Stimulated activated CD8-positive, alpha-beta memory T cell treated with anti-CD3 and anti-CD28 coated beads, Interleukin-4, amount 100 ng/mL, for 1 hour (primary cell): ENCODE data around the gene DMD.
"Not testable (repeated sequence)": the region's sequence is repeated elsewhere in the genome, so short reads cannot be mapped to it uniquely, and the experiment has no call there.

Experiments used
- DNase-seq, 2 donors: peaks; one replicate each; pipeline ENCODE4 v3.0.0-alpha.2; 2020; ENCODE audit warnings: low read depth in 2 of 2, low spot score in 1 of 2

DMD gene

DNA sequence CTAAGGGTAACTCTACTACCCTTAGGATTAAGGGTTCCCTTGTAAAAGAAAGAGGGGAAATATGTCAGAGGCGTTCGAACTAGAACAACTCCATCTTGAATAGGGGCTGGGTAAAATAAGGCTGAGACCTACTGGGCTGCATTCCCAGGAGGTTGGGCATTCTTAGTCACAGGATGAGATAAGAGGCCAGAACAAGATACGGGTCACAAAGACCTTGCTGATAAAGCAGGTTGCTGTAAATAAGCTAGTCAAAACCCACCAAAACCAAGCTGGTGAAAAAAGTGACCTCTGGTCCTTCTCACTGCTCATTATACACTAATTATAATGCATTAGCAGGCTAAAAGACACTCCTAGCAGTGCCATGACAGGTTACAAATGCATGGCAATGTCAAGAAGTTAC, 922.0 kb downstream of the DMD start:
- no peak for DNase-seq

DNA sequence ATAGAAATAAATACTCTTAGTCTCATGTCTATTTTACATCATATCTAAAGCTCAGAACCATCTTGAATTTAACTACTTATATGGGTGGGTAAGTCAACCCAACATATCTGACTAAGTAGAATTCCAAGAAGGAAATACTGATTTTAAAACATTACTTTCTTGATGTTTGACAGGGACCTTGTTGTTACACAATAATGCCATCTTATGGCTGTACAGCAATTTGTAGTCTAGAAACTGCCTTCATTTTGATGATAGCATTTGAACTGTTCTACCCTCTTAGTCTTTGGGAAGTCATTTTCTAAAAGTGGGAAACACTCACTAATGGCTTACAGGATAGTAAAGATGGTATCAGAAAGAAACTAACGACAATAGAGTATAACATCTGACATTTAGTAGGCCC, 929.5 kb downstream of the DMD start:
- no peak for DNase-seq

DNA sequence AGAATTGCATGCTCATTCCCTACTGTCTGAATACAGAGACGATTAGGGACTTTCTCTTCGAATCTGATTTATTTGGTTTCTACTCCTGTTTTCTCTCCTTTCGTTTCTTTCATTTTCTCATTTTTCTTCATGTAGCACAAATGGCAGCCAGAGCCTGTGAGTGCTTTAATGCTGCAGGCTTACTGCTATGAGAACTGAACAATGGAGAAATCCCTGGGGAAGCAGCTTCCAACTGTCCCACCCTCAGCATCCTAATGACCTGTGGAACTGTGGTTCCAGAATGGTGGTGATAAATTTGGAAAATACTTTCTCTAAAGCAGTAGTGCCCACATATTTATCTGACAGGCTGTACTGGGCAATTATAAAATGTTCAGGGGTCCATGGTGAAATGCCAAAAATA, 930.4 kb downstream of the DMD start:
- no peak for DNase-seq

DNA sequence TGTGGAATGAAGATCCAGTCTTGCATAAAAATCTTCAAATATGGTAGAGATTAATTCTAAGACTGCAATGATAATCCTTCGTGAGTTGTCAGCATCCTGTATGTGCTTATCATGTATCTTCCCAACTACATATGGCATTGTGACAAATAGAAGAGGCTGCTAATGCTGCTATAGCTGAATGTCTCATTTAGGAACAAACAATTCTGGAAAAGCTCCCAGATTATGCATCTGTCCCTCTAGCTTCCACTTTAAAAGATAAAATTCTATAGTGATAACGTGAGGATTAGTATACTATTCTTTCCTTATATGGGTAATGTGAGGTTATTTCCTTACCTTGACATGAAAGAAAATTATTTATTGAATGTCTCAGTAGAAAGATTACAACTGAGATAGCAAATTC, 930.9 kb downstream of the DMD start:
- no peak for DNase-seq

DNA sequence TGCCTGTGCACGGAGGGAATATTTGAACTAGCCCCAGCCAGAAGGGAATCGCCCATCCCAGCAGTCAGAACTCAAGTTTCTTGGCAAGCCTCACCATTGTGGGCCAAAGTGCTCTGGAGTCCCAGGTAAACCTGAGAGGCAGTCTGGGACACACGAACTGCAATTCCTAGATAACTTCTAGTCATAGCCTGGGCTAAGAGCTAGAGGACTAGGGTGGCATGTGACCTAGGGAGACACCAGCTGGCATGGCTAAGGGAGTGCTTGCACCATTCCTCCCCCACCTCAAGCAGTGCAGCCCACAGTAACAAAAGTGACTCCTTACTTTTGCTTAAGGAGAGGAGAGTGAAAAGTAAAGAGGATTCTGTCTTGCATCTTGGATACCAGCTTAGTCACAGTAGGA, 935.2 kb downstream of the DMD start:
- DNase-seq = no peak

DNA sequence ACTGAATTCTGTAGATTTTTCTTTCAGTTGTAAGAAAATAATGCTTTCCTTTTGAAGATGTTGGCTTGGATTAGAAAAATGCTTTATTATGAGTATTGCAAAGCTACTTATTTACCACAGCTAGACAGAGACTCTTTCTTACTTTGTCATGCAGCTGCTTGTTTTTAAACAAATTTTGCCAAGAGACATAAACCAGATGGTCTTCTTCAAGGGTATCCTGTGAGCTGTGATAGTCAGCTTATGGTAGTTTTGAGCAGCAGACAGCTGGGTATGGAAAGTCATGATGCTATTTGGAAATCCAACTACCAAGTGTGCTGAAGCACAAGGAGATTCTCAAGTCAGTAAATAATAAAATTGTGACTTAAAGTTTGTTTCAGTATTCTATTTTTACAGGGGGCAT, 941.5 kb downstream of the DMD start:
- DNase-seq = no peak

DNA sequence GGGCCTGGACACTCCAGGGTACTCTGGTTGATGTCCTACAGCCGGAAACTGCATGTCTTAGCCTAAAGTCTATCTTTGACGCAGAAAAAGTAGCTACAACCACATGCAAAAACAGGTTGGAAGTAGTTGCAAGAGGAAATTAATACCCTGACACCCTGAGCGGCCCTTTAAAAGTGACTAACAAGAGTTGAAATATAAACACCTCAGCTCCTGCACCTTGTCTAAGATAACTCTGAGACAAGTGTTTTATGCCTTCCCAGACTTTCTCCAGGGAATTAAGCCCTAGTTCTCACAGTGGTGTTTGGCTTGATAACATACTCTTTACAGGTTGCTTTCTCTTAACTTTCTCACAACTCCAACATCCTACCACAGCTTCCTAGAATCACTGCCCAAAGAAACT, 943.1 kb downstream of the DMD start:
- no peak for DNase-seq

DNA sequence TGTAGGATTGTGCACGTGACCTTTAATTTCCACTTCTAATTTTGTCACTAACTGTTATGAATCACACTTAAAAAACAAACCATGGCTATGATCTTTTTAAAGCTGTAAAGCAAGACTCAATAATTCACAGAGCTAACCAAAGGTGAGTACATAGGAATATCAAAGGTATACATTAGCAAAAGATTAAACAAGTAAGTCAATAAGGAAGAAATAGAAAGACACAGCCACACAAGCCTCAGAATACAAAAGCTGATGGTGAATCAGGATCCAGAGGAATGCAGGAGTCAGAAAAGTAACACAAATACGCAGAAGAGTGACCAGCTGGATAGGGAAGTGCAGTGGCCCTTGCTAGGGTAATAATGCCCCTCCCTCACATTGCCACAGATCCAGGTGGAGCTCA, 943.6 kb downstream of the DMD start:
- no peak for DNase-seq

DNA sequence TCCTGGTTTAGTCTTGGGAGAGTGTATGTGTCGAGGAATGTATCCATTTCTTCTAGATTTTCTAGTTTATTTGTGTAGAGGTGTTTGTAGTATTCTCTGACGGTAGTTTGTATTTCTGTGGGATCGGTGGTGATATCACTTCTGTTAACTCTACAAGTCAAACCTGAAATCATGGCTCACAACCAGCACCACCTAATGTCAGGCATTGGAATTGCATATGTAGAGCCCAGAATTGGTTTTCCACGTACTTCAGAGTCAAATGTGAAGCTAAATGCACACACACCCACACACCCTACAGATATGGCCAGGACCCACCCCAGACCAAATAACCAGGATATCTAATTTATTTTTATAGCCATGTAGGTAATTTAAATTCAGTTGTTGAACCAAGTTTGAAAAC, 964.7 kb downstream of the DMD start:
- DNase-seq = not testable (repeated sequence)

DNA sequence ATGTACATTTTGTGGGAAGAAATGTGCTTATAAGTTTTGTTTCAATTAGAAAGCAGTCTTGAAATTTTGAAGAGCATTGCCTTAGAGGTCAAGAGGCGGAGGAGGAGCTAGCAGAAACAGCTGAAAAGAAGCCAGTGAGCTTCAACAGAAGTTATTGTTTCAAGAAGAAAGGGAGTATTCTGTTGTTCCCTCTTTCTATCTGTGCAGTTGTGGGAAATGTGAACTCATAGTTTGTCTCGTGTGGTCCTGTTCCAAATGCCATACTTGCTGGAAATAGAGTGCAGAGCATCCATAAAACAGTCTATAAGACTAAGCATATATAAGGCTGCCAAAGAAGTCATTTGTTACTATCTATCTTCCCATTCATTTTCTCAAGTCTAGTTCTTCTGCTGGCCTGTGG, 1015.7 kb downstream of the DMD start:
- no peak for DNase-seq

DNA sequence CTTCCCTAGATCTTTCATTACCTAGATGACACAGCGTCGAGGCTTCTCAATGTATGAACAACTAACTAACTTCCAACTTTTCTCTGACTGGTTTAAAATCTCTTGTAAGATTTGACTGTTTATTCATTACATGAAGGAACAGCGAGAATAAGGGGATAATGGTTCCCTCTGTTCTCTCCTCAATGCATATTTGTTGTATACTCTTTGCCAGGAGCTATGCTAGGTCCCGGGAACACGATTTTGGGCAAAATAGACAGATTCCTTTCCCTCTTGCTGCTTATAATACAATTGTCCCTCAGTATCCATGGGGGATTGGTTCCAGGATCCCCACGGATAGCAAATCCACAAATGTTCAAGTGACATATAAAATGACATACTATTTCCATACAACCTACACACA, 1020.0 kb downstream of the DMD start:
- DNase-seq = no peak

DNA sequence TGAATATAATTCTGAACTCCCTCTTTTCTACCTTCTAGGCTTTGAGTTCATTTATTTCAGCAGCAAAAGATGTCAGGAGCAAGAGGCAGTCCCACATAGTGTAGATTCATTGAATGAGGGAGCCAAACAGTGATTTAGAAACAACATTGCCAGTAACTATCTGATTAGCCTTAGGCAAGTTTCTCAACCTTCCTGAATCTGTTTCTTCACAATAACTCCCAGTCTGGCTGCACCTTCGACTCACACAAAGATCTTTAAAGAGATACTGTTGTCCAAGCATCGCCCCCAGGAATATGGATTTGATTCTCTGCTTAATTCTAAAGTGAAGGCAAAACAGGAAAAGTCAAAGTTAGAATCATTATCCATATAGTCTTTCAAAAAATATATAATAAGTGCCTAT, 1026.2 kb downstream of the DMD start:
- no peak for DNase-seq

DNA sequence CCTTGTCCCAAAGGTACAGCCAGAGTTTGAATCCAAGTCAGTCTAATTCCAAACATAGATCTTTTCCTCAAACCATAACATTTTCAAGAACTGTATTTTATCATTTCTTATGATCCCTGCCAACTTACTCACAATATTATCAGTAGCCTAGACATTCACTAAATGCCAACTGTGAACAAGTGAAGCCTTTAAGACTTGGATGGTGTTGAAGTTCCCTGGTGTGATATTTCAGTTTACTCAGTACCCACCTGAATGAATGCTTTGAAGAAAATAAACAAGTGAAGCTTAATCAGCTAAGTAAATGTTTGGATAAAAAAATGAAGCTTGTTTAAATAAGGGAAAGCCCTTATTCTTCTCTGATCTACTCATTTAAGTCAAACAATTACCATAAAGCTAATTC, 1028.3 kb downstream of the DMD start:
- no peak for DNase-seq

DNA sequence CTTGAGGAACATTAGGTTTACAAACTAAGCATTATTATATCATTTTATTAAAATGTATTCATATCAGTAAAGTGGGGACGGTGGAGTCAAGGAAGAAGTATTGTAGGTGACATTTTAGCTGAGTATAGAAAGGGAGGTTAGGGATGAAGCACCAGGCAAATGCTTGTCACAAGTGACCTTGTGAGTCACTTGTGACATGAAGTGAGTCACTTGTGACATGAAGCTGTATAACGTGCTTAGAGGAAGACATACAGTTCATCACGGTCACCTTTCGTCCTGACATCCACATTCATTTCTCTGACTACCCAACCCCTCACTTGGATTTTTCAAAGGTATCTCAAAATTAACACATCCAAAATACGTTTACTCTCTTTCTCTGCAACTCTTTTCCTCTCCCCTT, 1034.8 kb downstream of the DMD start:
- no peak for DNase-seq

DNA sequence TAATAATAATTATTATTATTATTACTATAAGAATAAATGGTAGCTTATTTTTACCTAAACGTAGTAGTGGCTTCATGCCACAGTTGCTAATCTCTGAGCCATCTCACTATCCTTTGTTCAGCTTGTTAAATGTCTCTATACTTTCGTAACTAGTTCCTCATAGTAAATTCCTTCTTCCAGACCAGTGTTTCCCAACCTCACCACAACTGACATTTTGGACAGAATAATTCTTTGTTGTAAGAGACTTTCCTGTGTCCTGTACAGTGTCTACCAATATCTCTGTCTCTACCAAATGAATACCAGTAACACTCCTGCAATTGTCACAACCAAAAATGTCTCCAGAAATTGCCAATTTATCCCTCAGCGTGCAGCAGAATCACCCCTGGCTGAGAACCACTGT, 1040.9 kb downstream of the DMD start:
- DNase-seq = no peak

DNA sequence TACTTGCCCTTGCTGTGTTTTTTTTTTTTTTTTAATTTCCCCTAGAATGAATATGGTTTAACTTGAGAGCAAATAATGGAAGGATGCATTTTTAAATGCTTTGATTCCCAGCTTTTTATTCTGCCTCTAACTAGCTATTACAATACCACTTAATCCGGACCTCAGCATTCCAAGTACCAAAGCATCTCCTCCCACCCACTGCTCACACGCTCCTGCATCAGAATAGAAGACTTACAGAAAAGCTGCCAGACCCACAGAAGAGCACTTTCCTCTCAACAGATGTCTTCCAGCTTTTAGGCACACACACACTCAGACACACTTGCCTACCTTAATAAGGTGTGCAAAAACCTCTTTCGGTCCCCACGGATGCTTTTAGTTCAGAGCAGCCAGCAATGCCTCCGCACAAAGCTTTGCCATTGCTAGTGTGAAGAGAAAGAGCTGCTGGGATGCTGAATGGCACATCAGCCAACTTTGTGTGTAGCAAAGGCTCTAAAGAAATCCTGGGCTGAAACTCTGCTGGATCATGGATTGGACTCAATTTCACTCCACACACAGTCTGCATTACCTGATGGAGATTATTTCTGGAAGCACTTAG, 1056.2 kb downstream of the DMD start:
- DNase-seq = no peak

DNA sequence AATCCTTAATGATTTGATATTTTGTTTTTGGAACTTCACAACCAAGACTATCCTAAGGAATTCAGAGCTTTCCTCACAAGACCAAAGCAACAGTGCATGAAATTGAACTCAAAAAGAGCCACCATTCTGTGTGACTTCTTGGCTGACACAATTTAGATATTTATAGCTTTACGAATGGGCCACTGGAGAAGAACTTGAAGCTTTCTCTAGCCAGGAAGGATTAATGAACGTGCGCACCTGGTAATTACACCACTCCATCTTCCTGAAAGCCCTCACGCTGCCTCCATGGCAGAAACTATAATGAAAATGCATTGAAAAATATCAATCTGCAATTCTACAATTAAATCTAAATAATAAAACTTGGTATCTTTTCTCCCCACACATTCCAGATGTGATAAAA, 1057.8 kb downstream of the DMD start:
- no peak for DNase-seq

DNA sequence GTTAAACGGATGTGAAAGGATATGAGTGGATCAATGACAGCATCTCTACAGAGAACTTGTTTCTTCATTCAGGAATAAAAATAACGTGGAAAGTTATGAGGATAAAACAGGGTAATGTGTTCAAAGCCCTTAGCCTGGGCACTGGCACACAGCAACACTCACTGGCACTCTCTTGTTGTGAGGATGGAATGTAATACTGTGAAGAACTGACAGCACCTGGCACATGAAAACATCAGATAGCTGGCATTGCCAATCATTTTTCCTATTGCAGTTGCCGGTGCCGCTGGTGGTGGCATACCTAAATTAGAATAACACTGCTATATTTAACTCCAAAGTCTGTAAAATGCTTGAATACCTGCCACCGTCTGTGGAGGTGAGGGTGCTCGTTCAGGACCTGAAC, 1061.2 kb downstream of the DMD start:
- DNase-seq = no peak

DNA sequence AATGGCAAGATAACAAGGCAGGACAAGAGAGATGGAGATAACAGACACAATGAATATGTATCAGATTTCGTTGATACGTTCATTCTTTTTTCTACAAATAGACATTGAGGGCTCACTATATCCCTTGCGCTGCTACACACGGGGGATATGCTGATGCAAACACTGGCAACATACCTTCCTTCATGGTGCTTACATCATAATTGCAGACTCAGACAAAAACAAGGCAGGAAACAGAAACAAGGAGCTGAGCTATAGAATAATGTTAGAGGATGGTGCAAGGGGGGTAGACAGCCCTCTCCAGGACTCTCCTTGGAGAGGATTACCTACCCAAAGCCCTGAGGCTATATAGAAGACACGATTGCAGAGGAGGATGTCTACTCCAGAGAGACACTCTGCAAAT, 1069.5 kb downstream of the DMD start:
- no peak for DNase-seq

DNA sequence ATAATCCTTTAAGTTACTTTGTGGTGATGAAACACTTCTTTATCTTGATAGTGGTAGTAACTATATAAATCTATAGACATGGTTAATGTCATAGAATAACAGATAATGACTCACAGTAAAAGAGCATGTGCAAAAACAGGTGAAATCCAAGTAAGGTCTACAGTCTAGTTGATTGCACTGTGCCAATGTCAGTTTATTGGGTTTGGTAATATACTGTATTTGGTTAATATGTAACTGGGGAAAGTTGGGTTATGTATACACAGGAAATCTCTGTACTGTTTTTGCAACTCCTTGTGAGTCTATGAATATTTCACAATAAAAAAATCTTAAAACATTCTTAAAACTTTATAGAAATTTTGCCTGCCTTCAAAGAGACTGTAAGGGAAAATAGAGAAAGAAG, 1071.9 kb downstream of the DMD start:
- no peak for DNase-seq

DNA sequence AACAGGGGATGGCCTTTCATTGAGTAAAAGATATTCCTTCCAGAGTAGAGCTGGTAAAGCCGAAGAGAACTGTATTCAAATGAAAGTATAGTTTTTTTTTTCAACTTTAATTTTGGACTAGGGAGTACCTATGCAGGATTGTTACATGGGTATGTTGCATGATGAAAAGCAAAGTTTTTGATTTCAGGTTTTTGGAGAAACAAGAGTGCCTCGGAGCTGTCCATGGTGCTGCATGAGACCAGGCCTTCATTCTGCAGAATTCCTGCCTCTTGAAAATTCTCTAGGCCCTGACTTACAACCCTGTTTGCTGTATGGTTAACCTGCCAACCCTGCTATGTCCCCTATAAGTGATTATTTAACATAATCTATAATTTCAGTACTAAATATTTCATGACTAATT, 1073.8 kb downstream of the DMD start:
- no peak for DNase-seq

DNA sequence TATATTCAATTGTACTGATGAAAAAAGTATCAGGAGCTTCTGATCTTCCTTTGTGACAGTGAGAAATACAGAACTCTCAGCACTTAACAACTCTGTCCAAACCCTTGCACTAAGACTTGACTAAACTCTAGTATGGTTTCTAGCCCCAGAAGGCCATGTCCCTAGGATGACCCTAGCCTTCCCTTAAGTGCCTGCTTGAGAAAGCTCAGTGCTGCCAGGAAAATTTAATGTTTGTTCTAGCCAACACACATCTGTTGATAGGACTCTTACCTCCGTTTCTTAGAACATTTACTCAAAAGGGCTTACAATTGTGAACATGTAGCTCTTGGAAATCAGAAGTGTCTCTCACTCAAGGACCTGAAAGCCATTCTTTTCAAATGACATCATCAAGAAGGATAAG, 1084.4 kb downstream of the DMD start:
- DNase-seq = no peak

DNA sequence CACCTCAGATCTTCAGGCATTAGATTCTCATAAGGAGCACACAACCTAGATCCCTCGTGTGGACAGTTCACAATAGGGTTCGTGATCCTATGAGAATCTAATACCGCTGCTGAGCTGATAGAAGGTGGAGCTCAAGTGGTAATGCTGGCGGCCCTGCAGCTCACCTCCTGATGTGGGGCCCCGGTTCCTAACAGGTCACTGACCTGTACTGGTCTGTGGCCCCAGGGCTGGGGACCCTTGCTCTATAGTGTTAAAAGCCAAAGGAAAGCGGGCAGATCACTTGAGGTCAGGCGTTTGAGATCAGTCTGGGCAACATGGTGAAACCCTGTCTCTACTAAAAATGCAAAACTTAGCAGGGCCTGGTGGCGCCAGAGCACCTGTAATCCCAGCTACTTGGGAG, 1092.5 kb downstream of the DMD start:
- DNase-seq = no peak

DNA sequence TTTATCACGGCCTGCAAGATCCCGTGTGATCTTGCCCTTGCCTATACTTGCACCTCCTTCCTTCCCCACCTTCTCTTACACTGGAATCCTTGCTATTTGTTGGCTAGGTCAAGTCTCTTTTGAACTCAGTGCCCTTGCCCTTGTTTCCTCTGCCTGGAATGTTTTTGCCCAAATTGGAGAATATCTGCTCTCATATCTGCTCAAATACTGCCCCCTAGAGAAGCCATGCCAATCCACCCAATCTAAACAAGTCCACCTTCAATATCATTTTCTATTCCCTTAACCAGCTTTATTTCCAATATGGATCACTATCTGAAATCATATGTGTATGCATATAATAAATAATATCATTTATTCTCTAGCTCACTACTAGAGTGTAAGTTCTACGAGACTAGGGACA, 1095.3 kb downstream of the DMD start:
- DNase-seq = no peak
